Stomach (tissue), 4 donors: Measurements from ENCODE around the gene HECTD4.

Experiments used
- POLR2A ChIP-seq, 4 donors: fragments of 450-650 bp; IDR thresholded peaks; one replicate each; pipeline ENCODE4 v1.6.1; 2016; ENCODE audit warnings: antibody characterized with exemption in 4 of 4, control low read depth in 2 of 4, mild to moderate bottlenecking in 1 of 4, moderate library complexity in 1 of 4
- TF ChIP-seq, protein P1 (sequence below), 7 experiments: fragments of 450-650 bp in 4 of 7; fragments of 200-600 bp in 3 of 7; sonication (generic) in 3 of 7; IDR thresholded peaks; one replicate each; pipeline ENCODE4 v1.5.1; 2016 to 2019; ENCODE audit warnings: antibody characterized with exemption in 7 of 7, control low read depth in 2 of 7, mild to moderate bottlenecking in 1 of 7

DNA sequence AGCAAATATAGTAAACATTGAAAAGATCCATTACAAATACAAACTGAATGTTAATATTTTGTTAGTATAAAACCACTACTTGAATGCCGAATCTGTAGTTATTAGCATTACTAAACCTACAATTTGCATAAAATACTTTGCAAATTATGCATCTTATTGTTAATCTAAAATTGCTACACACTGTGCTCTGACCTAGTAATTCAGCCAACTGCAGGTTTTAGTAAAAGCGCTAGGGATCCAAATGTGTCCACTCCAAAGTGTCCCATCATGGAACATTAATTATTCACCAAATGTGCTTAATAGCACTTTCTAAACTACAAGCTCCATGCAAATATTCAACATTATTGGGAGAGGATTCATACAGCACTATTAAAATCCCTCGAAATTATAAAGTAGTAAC, 14.3 kb downstream of the HECTD4 start:
- no peak for TF ChIP-seq POLR2A (IDR thresholded peaks at IDR 0.05)
- TF ChIP-seq, protein P1, sequence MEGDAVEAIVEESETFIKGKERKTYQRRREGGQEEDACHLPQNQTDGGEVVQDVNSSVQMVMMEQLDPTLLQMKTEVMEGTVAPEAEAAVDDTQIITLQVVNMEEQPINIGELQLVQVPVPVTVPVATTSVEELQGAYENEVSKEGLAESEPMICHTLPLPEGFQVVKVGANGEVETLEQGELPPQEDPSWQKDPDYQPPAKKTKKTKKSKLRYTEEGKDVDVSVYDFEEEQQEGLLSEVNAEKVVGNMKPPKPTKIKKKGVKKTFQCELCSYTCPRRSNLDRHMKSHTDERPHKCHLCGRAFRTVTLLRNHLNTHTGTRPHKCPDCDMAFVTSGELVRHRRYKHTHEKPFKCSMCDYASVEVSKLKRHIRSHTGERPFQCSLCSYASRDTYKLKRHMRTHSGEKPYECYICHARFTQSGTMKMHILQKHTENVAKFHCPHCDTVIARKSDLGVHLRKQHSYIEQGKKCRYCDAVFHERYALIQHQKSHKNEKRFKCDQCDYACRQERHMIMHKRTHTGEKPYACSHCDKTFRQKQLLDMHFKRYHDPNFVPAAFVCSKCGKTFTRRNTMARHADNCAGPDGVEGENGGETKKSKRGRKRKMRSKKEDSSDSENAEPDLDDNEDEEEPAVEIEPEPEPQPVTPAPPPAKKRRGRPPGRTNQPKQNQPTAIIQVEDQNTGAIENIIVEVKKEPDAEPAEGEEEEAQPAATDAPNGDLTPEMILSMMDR (IDR thresholded peaks at IDR 0.05): no peak
